NCI-H82 (cell line): ENCODE data around the gene OCLN.
"Not testable (repeated sequence)": the region's sequence is repeated elsewhere in the genome, so short reads cannot be mapped to it uniquely, and the experiment has no call there.

Experiments
- DNase-seq: peaks from one replicate; lab custom pipeline; 2025; lab: John Stamatoyannopoulos, UW

OCLN gene, protein sequence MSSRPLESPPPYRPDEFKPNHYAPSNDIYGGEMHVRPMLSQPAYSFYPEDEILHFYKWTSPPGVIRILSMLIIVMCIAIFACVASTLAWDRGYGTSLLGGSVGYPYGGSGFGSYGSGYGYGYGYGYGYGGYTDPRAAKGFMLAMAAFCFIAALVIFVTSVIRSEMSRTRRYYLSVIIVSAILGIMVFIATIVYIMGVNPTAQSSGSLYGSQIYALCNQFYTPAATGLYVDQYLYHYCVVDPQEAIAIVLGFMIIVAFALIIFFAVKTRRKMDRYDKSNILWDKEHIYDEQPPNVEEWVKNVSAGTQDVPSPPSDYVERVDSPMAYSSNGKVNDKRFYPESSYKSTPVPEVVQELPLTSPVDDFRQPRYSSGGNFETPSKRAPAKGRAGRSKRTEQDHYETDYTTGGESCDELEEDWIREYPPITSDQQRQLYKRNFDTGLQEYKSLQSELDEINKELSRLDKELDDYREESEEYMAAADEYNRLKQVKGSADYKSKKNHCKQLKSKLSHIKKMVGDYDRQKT

DNA sequence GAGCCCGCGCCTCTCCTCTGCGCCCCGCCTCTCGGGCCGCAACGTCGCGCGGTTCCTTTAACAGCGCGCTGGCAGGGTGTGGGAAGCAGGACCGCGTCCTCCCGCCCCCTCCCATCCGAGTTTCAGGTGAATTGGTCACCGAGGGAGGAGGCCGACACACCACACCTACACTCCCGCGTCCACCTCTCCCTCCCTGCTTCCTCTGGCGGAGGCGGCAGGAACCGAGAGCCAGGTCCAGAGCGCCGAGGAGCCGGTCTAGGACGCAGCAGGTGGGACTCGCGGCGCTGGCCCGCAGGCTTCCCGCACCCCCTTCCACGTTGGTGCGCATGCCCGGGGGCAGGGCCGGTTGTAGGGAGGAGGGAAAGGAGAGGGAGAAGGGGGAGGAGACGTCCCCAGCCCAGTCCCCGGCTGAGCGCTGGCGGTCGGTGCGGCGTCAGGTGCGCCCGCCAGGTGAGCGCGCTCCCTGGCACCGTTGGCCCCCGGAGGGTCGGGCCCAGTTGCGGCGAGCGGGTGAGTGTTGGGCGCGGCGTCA lies at the start of gene OCLN:
Gene OCLN (plus strand): TSS at position 400 of the 532 bp plus-strand sequence. CDS start 11,455 bp downstream, outside the sequence.
- DNase-seq: peak; percentile 63

DNA sequence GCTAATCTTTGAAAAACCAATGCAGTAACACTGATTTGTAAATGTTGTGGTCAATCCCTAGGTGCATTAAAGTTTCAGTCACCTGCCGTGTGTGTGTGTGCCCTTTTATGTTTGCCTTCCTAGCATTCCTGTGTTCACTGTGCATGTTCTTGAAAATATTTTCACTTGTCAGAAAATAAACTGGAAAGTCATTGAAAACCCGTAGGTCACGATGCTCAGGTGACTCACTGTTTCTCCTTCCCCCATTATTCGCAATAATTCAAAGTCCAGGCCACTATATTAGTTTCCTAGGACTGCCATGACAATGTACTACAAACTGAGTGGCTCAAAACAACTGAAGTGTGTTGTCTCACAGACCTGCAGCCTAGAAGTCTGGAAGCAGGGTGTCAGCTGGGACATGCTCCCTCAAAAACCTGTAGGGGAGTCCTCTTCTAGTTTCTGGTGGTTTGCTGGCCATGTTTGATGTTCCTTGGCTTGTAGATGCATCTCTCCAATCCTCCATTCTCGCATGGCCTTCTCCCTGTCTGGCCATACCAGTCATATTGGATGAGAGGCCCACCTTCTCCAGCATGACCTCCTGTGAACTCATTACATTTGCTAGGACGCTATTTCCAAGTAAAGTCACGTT lies 48.3 kb upstream of the OCLN start:
- no peak for DNase-seq

DNA sequence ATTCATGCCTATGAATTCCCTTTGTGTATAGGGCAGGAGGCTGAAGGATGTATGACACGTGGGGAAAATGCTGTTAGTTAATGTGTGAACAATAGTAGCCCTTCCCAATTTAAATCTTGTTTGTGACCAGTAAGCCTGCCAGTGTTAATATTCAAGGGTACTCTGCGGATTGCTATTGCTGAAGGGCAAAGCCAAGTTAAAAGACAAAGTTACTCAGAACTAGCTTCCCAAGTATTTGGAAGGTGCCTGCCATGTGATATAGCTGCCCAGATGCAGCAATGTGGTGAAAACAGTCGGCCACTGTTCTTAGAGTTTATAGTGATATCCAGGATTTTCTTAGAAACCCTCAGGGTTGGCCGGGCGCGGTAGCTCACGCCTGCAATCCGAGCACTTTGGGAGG lies 43.1 kb upstream of the OCLN start:
- no peak for DNase-seq

DNA sequence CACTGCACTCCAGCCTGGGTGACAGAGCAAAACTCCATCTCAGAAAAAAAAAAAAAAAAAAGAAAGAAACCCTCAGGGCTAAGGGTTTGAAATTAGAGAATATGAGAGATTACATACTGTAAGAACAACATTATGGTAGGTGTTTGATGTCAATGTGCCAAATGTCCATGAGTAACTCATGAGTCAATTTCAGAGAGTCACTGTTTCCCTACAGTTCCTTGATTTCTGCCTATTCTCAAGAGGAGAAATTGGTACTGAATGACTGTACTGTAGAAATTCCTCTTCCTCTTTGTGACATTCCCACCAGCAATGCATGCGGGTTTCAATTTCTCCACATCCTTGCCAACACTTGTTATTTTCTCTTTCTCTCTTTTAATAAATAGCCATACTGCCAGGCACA lies 42.5 kb upstream of the OCLN start:
- DNase-seq: no peak

DNA sequence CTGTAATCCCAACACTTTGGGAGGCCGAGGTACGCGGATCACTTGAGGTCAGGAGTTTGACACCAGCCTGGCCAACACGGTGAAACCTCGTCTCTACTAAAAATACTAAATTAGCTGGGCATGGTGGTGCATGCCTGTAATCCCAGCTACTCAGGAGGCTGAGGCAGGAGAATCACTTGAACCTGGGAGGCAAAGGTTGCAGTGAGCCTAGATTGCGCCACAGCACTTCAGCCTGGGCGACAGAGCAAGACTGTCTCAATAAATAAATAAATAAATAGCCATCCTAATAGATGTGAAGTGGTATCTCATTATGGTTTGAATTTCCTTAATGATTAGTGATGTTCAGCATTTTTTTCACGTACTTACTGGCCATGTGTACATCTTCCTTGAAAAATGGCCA lies 42.1 kb upstream of the OCLN start:
- DNase-seq: not testable (repeated sequence)

DNA sequence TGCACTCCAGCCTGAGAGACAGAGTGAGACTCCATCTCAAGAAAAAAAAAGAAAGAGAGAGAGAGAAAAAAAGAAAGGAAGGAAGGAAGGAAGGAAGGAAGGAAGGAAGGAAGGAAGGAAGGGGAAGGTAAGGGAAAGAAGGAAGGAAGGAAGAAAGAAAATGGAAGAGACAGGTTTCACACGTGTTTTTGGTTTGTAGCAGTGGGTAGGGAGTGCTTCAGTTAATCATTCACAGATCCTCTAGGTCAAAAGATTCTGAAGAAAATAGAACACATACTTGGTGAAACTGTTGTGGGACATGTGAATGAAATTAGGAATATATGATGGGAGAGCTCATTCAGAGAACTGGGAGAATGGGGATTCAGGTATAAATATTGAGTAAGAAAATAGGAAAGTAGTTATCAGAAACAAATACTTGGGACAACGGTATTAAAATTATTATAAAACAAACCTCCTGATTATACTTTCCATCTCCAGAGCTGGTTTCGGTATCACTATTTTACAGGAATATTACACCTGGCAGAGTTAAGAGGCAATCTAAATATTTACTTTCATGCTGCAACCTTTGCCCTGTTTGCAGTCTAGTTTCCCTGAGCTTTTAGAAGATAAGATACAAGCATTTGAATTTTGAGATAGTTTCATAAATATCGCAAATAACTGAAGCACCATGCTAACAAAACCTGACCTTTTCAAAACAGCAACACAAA lies 40.5 kb upstream of the OCLN start:
- no peak for DNase-seq

DNA sequence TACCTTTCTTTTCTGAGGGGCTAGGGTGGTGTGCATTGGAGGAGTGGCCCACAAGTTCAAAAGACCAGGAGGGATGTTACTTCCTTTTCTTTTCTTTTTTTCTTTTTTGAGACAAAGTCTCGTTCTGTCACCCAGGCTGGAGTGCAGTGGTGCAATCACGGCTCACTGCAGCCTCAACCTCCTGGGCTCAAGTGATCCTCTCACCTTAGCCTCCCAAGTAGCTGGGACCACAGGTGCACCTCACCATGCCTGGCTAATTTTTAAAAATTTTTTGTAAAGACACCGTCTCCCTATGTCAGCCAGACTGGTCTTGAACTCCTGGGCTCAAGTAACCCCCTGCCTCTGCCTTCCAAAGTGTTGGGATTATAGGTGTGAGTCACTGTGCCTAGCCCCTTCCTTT lies 39.1 kb upstream of the OCLN start:
- DNase-seq: not testable (repeated sequence)

DNA sequence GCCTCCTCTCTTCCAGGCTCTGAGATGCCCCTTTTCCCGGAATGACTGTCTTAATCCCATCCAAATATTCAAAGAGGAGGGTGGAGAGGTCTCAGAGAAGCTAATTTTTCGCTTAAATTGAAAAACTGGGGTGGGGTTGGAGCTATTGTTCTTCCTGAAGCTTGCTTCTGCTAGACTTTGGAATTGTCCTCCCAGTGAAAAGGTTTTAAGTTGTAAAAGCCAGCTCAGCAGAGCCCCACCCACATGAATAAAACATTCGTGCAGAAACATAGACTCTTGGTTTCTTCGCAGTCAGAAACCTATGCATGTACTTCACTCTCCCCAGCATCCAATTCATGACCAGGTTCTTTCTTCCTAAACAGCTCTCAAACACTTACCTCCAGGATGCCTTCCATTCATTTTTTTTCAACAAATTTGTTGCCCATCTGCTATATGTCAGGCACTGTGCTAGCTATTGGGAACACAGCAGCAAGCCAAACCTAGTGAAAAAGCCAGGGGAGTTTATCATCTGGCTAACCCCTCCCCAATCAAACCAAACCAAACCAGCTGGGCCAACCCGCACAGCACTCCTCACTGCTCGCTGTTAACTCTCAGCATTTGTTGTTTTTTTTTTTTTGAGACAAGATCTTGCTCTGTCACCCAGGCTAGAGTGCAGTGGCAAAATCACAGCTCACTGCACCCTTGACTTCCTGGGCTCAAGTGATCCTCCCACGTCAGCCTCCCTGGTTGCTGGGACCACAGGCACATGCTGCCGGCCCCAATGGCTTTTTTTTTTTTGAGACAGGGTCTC lies 37.9 kb upstream of the OCLN start:
- no peak for DNase-seq

DNA sequence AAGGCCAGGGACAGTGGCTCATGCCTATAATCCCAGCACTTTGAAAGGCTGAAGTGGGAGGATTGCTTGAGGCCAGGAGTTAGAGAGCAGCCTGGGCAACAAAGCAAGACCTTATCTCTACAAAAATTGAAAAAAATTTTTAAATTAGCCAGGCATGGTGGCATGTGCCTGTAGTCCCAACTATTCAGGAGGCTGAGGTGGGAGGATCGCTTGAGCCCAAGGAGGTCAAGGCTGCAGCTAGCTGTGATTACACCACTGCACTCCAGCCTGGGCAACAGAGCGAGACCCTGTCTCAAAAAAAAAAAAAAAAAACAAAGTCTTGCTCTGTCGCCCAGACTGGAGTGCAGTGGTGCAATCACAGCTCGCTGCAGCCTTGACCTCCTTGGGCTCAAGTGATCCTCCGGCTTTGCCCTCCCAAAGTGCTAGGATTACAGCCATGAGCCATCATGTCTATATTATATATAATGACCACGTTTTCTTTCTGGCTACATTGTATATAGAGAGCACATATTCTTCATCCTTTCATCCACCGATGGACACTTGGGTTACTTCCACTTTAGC lies 37.1 kb upstream of the OCLN start:
- not testable (repeated sequence) for DNase-seq

DNA sequence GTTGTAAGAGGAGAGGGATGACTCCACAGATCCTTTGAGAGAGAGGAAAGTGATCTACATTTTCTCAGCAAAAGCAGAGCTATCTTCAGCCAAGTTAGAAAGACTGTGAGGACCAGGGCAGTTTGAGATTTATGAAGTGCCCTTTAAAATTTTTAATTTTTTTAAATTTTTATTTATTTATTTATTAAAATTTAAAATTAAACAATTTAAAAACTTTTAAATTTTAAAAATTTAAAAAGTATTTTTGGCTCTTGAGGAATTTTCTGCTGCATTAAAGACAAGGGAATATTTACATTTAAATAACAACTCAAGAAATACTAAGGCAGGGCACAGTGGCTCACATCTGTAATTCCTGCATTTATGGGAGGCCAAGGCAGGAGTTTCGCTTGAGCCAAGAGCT lies 30.4 kb upstream of the OCLN start:
- no peak for DNase-seq

DNA sequence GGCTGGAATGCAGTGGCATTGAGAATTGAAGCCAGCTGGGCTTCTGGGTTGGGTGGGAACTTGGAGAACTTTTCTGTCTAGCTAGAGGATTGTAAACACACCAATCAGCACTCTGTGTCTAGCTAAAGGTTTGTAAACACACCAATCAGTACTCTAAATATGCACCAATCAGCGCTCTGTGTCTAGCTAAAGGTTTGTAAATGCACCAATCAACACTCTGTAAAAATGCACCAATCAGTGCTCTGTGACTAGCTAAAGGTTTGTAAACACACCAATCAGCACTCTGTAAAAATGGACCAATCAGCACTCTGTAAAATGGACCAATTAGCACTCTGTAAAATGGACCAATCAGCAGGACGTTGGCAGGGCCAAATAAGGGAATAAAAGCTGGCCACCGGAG lies 26.2 kb upstream of the OCLN start:
- not testable (repeated sequence) for DNase-seq

DNA sequence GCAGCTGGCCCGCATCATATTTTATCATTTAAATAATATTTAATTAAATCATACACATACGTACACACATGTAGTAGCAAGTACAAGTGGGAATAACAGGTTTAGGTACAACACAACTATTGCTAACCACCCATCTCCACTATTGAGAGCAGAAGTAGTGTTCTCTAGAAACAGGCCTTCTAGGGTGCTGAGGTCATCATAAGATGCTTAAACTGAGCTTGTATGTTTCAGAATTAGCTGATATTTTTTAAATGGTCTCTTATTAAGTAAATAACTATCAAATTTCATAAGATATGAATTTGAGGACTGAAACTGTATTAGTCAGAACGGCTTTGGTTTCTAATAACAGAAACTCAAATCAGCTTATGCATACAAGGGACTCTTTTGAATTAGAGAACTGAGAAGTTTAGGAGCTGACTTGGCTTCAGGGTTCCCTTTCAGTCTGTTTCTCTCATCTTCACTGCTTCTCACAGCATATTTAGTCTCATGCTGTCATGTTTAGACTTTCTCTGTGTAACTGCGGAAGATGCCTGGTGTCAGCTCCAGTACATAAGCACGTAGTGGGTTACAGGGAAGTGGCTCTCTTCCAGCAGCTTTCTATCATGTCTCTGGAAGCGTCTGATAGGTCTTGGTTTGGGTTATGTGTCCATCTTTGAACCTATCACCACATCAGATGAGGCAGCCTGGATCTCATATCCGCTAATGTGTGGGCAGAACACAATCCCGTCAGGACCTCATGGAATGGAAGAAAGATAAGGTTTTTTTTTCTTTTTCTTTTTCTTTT lies 25.0 kb upstream of the OCLN start:
- no peak for DNase-seq

DNA sequence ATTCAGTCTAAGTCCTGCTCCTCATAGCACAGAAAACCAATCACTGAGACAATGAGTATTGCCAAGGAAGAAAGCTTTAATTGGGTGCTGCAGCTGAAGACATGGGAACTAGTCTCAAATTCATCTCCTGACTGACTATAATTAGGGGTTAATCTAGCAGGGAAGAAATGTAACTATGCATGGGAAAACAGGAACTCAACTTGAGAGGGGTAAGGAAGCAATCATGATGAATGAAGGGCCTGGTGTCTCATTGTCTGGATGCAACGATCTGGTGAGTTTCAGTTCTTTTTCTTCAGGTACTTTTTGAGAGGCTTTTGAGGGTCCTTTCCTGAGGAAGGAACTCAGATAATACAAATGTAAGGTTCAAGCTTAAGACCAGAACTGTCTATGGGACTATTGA lies 24.0 kb upstream of the OCLN start:
- no peak for DNase-seq

DNA sequence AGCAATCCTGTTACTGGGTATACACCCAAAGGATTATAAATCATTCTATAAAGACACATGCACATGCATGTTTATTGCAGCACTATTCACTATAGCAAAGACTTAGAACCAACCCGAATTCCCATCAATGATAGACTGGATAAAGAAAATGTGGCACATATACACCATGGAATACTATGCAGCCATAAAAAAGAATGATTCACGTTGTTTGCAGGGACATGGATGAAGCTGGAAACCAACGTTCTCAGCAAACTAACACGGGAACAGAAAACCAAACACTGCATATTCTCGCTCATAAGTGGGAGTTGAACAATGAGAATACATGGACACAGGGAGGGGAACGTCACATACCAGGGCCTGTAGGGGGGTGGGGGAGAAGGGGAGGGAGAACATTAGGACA lies 21.1 kb upstream of the OCLN start:
- not testable (repeated sequence) for DNase-seq

DNA sequence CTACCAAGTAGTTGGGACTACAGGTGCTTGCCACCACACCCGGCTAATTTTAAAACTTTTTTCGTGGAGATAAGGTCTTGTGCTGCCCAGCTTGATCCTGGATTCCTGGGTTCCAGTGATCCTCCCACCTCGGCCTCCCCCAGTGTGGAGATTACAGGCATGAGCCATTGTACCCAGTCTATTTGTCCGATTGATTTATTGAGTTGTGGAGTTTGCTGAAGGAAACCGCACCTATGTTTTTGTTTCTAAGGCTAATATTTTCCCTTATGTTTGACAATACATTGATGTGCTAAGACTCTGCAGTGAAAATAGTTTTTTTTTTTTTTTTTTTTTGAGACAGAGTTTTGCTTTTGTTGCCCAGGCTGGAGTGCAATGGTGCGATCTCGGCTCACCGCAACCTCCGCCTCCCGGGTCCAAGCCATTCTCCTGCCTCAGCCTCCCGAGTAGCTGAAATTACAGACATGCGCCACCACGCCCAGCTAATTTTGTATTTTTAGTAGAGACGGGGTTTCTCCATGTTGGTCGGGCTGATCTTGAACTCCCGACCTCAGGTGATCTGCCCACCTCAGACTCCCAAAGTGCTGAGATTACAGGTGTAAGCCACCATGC lies 20.0 kb upstream of the OCLN start:
- not testable (repeated sequence) for DNase-seq

DNA sequence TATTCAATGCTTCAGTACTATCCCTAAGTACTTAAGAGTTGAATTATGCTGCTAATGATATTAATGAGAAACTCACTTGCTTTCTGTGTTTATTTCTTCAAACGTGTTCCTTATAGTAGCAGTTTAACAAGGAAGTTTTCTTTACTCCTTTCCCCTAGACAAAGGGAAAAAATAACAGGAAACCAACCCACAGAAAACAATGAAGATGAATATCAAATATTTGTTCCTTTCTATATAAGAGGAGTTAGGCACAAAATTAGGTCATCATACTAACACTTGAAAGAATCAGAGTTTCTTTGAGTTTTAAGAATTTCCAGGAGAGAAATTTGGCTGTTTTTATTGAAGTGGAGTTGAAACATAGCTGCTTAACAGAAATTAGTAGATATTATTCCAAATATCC lies 15.4 kb upstream of the OCLN start:
- no peak for DNase-seq

DNA sequence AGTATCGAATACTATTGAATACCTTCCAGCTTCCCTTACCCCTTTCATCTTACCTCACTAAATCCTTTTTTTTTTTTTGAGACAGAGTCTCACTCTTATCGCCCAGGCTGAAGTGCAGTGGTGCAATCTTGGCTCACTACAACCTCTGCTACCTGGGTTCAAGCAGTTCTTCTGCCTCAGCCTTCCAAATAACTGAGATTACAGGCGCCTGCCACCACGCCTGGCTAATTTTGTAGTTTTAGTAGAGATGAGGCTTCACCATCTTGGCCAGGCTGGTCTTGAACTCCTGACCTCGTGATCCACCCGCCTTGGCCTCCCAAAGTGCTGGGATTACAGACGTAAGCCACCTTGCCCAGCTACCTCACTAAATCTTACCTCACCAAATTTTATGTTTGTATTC lies 14.3 kb upstream of the OCLN start:
- not testable (repeated sequence) for DNase-seq

DNA sequence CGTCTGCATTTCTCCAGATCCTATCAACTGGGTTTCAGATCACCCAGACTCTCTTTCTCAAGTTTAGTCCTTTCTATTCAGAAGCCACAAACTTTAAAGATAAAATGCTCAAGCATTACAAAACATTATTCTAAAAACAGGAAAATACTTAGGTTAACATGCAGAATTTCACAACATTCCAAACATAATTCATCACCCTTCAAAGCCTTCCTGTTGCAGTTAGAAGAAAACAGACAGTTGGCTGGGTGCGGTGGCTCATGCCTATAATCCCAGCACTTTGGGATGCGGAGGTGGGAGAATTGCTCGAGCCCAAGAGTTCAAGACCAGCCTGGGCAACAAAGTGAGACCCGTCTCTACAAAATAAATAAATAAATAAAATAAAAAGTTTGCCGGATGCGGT lies 7.7 kb upstream of the OCLN start:
- no peak for DNase-seq

DNA sequence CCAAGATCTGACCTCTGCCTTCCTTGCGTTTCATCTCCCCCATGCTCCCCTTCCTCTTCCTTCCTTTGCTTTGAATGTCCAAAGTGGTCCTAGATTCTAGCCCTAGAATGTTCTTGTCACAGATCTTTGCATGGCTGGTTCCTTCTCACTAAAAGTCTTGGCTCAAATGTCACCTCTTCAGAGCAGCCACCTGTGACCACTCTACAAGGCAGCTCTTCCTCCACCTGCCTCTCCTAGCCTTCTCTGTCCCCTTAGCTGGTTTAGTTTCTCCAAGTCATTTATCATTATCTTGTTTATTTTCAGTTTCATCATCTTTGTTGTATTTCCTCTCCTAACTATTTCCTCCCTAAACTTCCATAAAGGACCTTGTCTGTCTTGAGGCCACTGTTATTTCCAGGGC lies 7.1 kb upstream of the OCLN start:
- no peak for DNase-seq

DNA sequence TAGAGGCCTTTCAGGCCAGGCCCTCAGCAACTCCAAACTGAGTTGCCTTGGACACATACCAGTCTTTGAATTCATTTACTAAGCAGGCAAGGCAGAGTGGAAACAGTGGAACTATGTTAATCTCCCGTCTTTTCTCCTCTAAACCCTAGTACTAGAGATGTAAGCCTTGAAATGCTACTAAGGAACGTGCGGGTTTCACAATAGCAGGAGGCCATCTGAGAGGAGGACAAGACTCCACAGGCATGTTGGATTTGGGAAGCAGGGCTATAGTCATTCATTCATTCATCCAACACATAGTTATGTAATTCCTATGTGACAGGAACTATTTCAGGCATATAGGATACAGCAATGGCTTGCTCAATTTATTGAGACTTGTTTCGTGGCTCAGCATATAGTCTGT lies 3.3 kb upstream of the OCLN start:
- no peak for DNase-seq
